Fibroblast of villous mesenchyme (primary cell): ENCODE data around the gene AMER1. TPM values are rescaled to one million over a fixed set of nuclear protein-coding genes. Genes with fewer than 3 reads are reported as not detected.

Source experiments
- small RNA-seq: library from RNA; depleted of rRNA; stranded (forward); fragments of <200 nt; gene quantifications from one replicate; pipeline ENCODE3, GENCODE V24; 2012
- total RNA-seq: library from RNA; depleted of rRNA; stranded (reverse); fragments of >200 nt; gene quantifications from 2 replicates; pipeline ENCODE4 v1.2.3, GENCODE V29; 2012

Gene AMER1
- total RNA-seq, 1 donor, result 1.7 TPM

Small RNAs within 50 kb of the gene (small RNA-seq; reads per million reads assigned to genes)
- not detected for gene RN7SL799P

Other genes starting within 250 kb of the AMER1 start
- not detected in 2 replicates for gene ASB12, start 24.9 kb upstream of the AMER1 start, total RNA-seq
- gene MTMR8, start 189.7 kb upstream of the AMER1 start, total RNA-seq, result under 0.01 and 0.43 TPM in 2 replicates